Tibial artery (tissue), 4 donors: ENCODE measurements around the gene RNLS.
A peak's percentile ranks its signal among the peaks of the same experiment; 100 is the strongest.

Source experiments
- DNase-seq, 2 donors: peaks; one replicate each; pipeline ENCODE4 v3.0.0-alpha.2; 2019
- H3K27ac ChIP-seq, 2 donors: fragments of 200-600 bp; sonication (generic) in 1 of 2; 1 replicate in 1 of 2; 2 replicates in 1 of 2; pipeline ENCODE4 v1.5.1; 2018 to 2019; ENCODE audit warnings: mild to moderate bottlenecking in 1 of 2
- H3K27me3 ChIP-seq, 2 donors: fragments of 200-600 bp; sonication (generic) in 1 of 2; one replicate each; pipeline versions ENCODE4 v1.5.1 to v1.6.0; 2016 to 2019
- H3K36me3 ChIP-seq, 3 donors: fragments of 200-600 bp; sonication (generic) in 2 of 3; one replicate each; pipeline ENCODE4 v1.5.1; 2016 to 2019; ENCODE audit warnings: mild to moderate bottlenecking in 2 of 3
- H3K4me1 ChIP-seq, 4 donors: fragments of 200-600 bp; sonication (generic) in 2 of 4; 1 replicate in 3 of 4; 2 replicates in 1 of 4; pipeline ENCODE4 v1.5.1; 2016 to 2019
- H3K4me3 ChIP-seq, 2 donors: fragments of 200-600 bp; sonication (generic) in 1 of 2; 1 replicate in 1 of 2; 2 replicates in 1 of 2; pipeline ENCODE4 v1.5.1; 2018 to 2019; ENCODE audit warnings: mild to moderate bottlenecking in 2 of 2
- H3K9me3 ChIP-seq, 3 donors: fragments of 200-600 bp; sonication (generic) in 1 of 3; one replicate each; pipeline ENCODE4 v1.5.1; 2016 to 2019
- intact Hi-C: fragments of 100-400 bp; cut with DNase I; formaldehyde crosslinking; loops from one replicate; pipeline ENCODE4 v1.15.0; 2023; ENCODE audit warnings: low total_unique reads
- TF ChIP-seq, protein P1 (sequence below), 2 experiments: fragments of 200-600 bp in 1 of 2; fragments of 450-650 bp in 1 of 2; IDR thresholded peaks; one replicate each; pipeline ENCODE4 v1.5.1; 2017 to 2019; ENCODE audit warnings: antibody characterized with exemption in 2 of 2, mild to moderate bottlenecking in 1 of 2, moderate library complexity in 1 of 2

RNLS gene

DNA sequence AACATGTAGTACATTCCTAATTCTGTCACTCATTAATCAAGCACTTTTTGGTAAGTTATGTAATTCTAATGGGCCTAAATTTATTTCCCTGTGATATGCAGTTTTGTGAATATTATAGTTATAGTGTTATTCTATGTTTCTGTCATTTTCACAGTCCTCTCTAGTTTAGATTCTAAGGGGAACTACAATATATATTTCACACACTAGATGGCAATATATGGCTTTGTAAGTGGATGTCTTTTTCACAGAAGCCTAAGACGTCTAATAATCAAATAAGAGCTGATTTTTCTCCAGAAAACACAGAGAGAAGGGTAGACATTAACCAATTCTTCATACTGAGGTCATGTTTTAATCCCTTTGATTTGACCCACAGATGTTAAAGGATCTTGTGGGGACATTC is 18.0 kb downstream of the RNLS start:
- intact Hi-C loops, result no loop called here
- Histone ChIP-seq H3K36me3 (no peaks in the 10 kb centered on the region), H3K4me1 (no peaks in the 10 kb centered on the region), H3K27ac (no peak overlapping the region), H3K27me3 (no peaks in the 10 kb centered on the region), H3K9me3 (no peaks in the 10 kb centered on the region), H3K4me3 (no peak overlapping the region)
- no peak for DNase-seq
- TF ChIP-seq, protein P1, sequence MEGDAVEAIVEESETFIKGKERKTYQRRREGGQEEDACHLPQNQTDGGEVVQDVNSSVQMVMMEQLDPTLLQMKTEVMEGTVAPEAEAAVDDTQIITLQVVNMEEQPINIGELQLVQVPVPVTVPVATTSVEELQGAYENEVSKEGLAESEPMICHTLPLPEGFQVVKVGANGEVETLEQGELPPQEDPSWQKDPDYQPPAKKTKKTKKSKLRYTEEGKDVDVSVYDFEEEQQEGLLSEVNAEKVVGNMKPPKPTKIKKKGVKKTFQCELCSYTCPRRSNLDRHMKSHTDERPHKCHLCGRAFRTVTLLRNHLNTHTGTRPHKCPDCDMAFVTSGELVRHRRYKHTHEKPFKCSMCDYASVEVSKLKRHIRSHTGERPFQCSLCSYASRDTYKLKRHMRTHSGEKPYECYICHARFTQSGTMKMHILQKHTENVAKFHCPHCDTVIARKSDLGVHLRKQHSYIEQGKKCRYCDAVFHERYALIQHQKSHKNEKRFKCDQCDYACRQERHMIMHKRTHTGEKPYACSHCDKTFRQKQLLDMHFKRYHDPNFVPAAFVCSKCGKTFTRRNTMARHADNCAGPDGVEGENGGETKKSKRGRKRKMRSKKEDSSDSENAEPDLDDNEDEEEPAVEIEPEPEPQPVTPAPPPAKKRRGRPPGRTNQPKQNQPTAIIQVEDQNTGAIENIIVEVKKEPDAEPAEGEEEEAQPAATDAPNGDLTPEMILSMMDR (IDR thresholded peaks at IDR 0.05), result peak; percentile 26 to 33

DNA sequence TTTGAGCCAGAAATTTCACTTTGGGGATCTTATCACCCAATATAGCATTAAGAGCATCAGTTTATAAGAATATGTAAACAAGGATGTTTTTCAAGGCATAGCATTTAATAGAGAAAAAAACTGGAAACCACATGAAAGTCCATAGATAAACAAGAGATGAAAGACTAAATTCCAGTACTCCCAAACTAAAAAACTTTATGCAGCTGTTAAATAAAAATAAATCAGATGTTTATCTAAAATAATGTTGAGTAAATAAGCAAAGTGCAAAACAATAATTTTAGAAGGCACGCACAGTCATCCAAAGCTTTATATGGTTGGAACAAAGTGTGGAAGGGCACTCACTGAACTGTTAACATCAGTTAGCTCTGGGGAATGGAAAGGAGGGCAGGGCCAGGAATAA is 21.0 kb downstream of the RNLS start:
- DNase-seq, result no peak
- TF ChIP-seq, protein P1 (IDR thresholded peaks at IDR 0.05), result no peak
- H3K9me3 ChIP-seq, result no peaks in the 10 kb centered on the region
- intact Hi-C loops, result no loop called here
- H3K36me3 ChIP-seq, result no peaks in the 10 kb centered on the region
- no peak overlapping the region for H3K4me3 ChIP-seq
- no peaks in the 10 kb centered on the region for H3K27me3 ChIP-seq
- H3K27ac ChIP-seq, result no peak overlapping the region
- peaks cover 0 to 7% (median 0%) of the 10 kb centered on the region in 4 donors for H3K4me1 ChIP-seq

GRCh38 chr10:88557658-88558057 is 25.5 kb downstream of the RNLS start:
- Histone ChIP-seq H3K27me3 (no peaks in the 10 kb centered on the region), H3K4me1 (peaks cover 0 to 7% (median 0%) of the 10 kb centered on the region in 4 donors), H3K36me3 (no peaks in the 10 kb centered on the region), H3K4me3 (no peak overlapping the region), H3K27ac (no peak overlapping the region), H3K9me3 (no peaks in the 10 kb centered on the region)
- intact Hi-C loops, result loop anchor here (10.0 kb wide), 3 partner anchors 153 to 703 kb away; no protein-coding TSS in a partner anchor
- DNase-seq, result no peak
- TF ChIP-seq, protein P1 (IDR thresholded peaks at IDR 0.05), result no peak

- Histone ChIP-seq H3K27ac (no peak overlapping the region), H3K4me1 (peaks cover 0 to 7% (median 0%) of the 10 kb centered on the region in 4 donors), H3K36me3 (no peaks in the 10 kb centered on the region), H3K9me3 (no peaks in the 10 kb centered on the region), H3K4me3 (no peak overlapping the region), H3K27me3 (no peaks in the 10 kb centered on the region)
- intact Hi-C loops, result loop anchor here (10.0 kb wide), 3 partner anchors 152 to 702 kb away; no protein-coding TSS in a partner anchor
- DNase-seq, result no peak
- TF ChIP-seq, protein P1 (IDR thresholded peaks at IDR 0.05), result no peak
Observed at GRCh38 chr10:88557256-88557655, 25.9 kb downstream of the RNLS start.

- Histone ChIP-seq H3K4me3 (no peak overlapping the region), H3K27me3 (no peaks in the 10 kb centered on the region), H3K27ac (no peak overlapping the region), H3K9me3 (no peaks in the 10 kb centered on the region), H3K36me3 (no peaks in the 10 kb centered on the region), H3K4me1 (peaks cover 0 to 7% (median 0%) of the 10 kb centered on the region in 4 donors)
- TF ChIP-seq, protein P1 (IDR thresholded peaks at IDR 0.05), result no peak
- no peak for DNase-seq
- intact Hi-C loops, result loop anchor here (10.0 kb wide), 3 partner anchors 151 to 701 kb away; no protein-coding TSS in a partner anchor
Observed at GRCh38 chr10:88555190-88555908, 27.8 kb downstream of the RNLS start.
